CD8-positive, alpha-beta memory T cell (primary cell): Measurements from ENCODE around the gene SLCO2A1. TPM values are rescaled to one million over a fixed set of nuclear protein-coding genes. Genes with fewer than 3 reads are reported as not detected.

ENCODE experiments used
- CTCF ChIA-PET: fragments of 350-600 bp; sonication (Branson Sonifier 250); formaldehyde crosslinking; loops from one replicate; lab custom pipeline; 2021; ENCODE audit warnings: antibody characterized with exemption; lab: Charles Lee
- POLR2A ChIA-PET: fragments of 350-600 bp; sonication (Branson Sonifier 250); formaldehyde crosslinking; loops from one replicate; lab custom pipeline; 2021; ENCODE audit warnings: antibody characterized with exemption; lab: Charles Lee
- DNase-seq, 5 donors: peaks; one replicate each; pipeline versions ENCODE4 v3.0.0 to v3.0.0-alpha.2; 2020 to 2022; ENCODE audit warnings: mixed read lengths in 1 of 5
- H3K27ac ChIP-seq: one replicate; pipeline ENCODE4 v1.7.0; 2013; ENCODE audit warnings: low read depth, mild to moderate bottlenecking, low read length, moderate library complexity
- H3K27me3 ChIP-seq: 2 replicates; pipeline ENCODE4 v1.7.0; 2013; ENCODE audit warnings: low read length, mild to moderate bottlenecking; ENCODE audit not compliant: insufficient read depth, poor library complexity, severe bottlenecking
- H3K36me3 ChIP-seq: 2 replicates; pipeline ENCODE4 v1.7.0; 2013; ENCODE audit warnings: mild to moderate bottlenecking, low read length, moderate library complexity; ENCODE audit not compliant: insufficient read depth
- H3K4me1 ChIP-seq: 2 replicates; pipeline ENCODE4 v1.7.0; 2013; ENCODE audit warnings: mild to moderate bottlenecking, low read length, moderate library complexity; ENCODE audit not compliant: insufficient read depth
- H3K4me3 ChIP-seq: 2 replicates; pipeline ENCODE4 v1.7.0; 2013; ENCODE audit warnings: mild to moderate bottlenecking, low read length
- H3K9me3 ChIP-seq: 2 replicates; pipeline ENCODE4 v1.7.0; 2013; ENCODE audit warnings: mild to moderate bottlenecking, low read length
- H3K27ac Mint-ChIP-seq, 8 donors: one replicate each; pipeline ENCODE4 v1.8.0; 2020 to 2021; ENCODE audit warnings: mixed read lengths in 8 of 8, mild to moderate bottlenecking in 6 of 8, inconsistent platforms in 3 of 8, moderate library complexity in 3 of 8
- H3K27me3 Mint-ChIP-seq, 2 donors: one replicate each; pipeline ENCODE4 v1.8.0; 2020 to 2021; ENCODE audit warnings: mixed read lengths in 2 of 2, mild to moderate bottlenecking in 1 of 2, moderate library complexity in 1 of 2
- H3K36me3 Mint-ChIP-seq, 3 donors: one replicate each; pipeline ENCODE4 v1.8.0; 2020 to 2021; ENCODE audit warnings: mixed read lengths in 3 of 3, inconsistent platforms in 1 of 3, mild to moderate bottlenecking in 1 of 3
- H3K4me1 Mint-ChIP-seq, 3 donors: one replicate each; pipeline ENCODE4 v1.8.0; 2020 to 2021; ENCODE audit warnings: mixed read lengths in 3 of 3, inconsistent platforms in 1 of 3, mild to moderate bottlenecking in 1 of 3
- H3K4me3 Mint-ChIP-seq, 7 donors: one replicate each; pipeline ENCODE4 v1.8.0; 2020 to 2021; ENCODE audit warnings: mixed read lengths in 7 of 7, mild to moderate bottlenecking in 6 of 7, moderate library complexity in 4 of 7, inconsistent platforms in 2 of 7
- H3K9me3 Mint-ChIP-seq, 5 donors: one replicate each; pipeline ENCODE4 v1.8.0; 2020 to 2022; ENCODE audit warnings: mixed read lengths in 5 of 5, mild to moderate bottlenecking in 3 of 5, moderate library complexity in 2 of 5, inconsistent platforms in 1 of 5
- polyA plus RNA-seq: library from polyadenylated mRNA; unstranded; fragments of 300-500 nt; fragmentation: Illumina TruSeq; gene quantifications from one replicate; pipeline ENCODE4 v1.2.3, GENCODE V29; 2021
- total RNA-seq, 2 experiments: library from RNA; stranded (reverse); gene quantifications; one replicate each; pipeline ENCODE4 v1.2.3, GENCODE V29; 2021

The SLCO2A1 gene
- total and polyA plus RNA-seq, 3 experiments from 2014 or later: not detected

GRCh38 chr3:133915685-133916658, 113.8 kb downstream of the SLCO2A1 start:
- H3K27ac Mint-ChIP-seq: no peak overlapping the region
- no peak overlapping the region for H3K4me3 Mint-ChIP-seq
- H3K9me3 Mint-ChIP-seq: peaks cover 0 to 7% (median 6%) of the 10 kb centered on the region in 5 donors
- H3K36me3 ChIP-seq: no peaks in the 10 kb centered on the region
- ChIA-PET CTCF (interaction anchor here (0.8 kb wide), 1 partner anchor 12 kb away, joined by 3 read pairs; no protein-coding TSS in a partner anchor), POLR2A (no interaction called here)
- no peaks in the 10 kb centered on the region for H3K4me1 ChIP-seq
- no peak overlapping the region for H3K4me3 ChIP-seq
- no peaks in the 10 kb centered on the region for H3K4me1 Mint-ChIP-seq
- no peak for DNase-seq
- no peak overlapping the region for H3K27ac ChIP-seq
- no peaks in the 10 kb centered on the region for H3K36me3 Mint-ChIP-seq
- no peaks in the 10 kb centered on the region for H3K9me3 ChIP-seq
- peaks cover 3% of the 10 kb centered on the region for H3K27me3 ChIP-seq
- H3K27me3 Mint-ChIP-seq: peaks cover 26 to 42% of the 10 kb centered on the region in 2 donors

DNA sequence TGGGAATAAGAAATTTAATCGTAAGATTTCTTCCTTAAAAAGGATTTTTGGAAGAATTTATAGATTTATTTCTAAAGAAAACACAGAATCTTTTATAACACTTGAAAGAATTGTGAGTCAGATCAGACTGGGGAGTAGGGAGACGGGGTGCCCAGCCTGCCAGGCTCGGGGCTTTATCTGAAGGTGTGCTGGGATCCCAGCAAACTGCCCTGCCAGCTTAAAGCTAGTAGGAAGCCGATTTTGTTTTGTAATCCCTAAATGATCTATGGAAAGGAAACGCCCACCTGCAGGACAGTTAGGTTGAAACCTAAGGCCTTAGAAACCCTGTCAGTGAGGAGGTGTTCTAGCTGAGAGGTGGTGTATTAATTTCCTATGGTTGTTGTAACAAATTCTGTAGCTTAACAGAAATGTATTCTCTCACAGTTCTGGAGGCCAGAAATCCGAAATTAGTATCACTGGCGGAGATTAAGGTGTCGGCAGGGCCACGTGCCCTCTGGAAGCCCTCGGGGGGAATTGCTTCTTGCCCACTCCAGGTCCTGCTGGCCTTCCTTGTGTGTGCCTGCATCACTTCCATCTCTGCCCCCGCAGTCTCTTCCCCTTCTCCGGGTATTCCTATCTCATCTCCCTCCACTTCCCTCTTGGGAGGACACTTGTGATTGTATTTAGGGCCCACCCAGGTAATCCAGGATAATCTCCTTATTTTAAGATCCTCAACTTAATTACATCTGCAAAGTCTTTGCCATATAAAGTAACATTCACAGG, 114.7 kb downstream of the SLCO2A1 start:
- H3K4me1 ChIP-seq: no peaks in the 10 kb centered on the region
- no peaks in the 10 kb centered on the region for H3K9me3 ChIP-seq
- Mint-ChIP-seq H3K27ac (no peak overlapping the region), H3K4me3 (no peak overlapping the region), H3K27me3 (peaks cover 29 to 38% of the 10 kb centered on the region in 2 donors), H3K4me1 (no peaks in the 10 kb centered on the region), H3K9me3 (peaks cover 0 to 7% (median 6%) of the 10 kb centered on the region in 5 donors), H3K36me3 (no peaks in the 10 kb centered on the region)
- no peak for DNase-seq
- no peak overlapping the region for H3K27ac ChIP-seq
- no peak overlapping the region for H3K4me3 ChIP-seq
- CTCF ChIA-PET: no interaction called here
- no peaks in the 10 kb centered on the region for H3K36me3 ChIP-seq
- POLR2A ChIA-PET: no interaction called here
- H3K27me3 ChIP-seq: peaks cover 3% of the 10 kb centered on the region

DNA sequence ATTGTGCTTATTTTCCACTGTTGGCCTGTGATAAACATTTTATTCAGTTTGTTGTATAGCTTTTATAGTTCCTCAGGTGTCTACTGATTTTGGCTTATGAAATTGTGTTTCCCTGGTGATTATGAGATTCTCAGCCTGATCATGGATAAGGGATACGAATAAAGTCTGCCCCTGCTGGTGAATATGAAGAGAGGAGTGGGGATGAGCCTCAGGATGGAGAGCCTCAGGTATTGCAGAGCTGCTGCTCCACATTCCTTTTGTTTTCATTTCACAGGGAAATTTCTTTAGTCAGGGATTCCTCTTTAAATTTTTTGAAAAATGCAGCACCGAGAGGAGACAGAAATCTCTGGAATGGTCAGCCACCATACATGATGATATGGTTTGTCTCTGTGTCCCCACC, 119.3 kb downstream of the SLCO2A1 start:
- H3K9me3 ChIP-seq: no peaks in the 10 kb centered on the region
- Mint-ChIP-seq H3K4me3 (no peak overlapping the region), H3K4me1 (no peaks in the 10 kb centered on the region), H3K27ac (no peak overlapping the region), H3K27me3 (peaks cover 8 to 26% of the 10 kb centered on the region in 2 donors), H3K9me3 (peaks cover 0 to 3% (median 0%) of the 10 kb centered on the region in 5 donors), H3K36me3 (no peaks in the 10 kb centered on the region)
- ChIA-PET POLR2A (no interaction called here), CTCF (interaction anchor here (1.0 kb wide), 1 partner anchor 13 kb away, joined by 3 read pairs; no protein-coding TSS in a partner anchor)
- H3K27me3 ChIP-seq: peaks cover 1% of the 10 kb centered on the region
- no peaks in the 10 kb centered on the region for H3K36me3 ChIP-seq
- H3K4me3 ChIP-seq: no peak overlapping the region
- no peak for DNase-seq
- H3K4me1 ChIP-seq: no peaks in the 10 kb centered on the region
- no peak overlapping the region for H3K27ac ChIP-seq

DNA sequence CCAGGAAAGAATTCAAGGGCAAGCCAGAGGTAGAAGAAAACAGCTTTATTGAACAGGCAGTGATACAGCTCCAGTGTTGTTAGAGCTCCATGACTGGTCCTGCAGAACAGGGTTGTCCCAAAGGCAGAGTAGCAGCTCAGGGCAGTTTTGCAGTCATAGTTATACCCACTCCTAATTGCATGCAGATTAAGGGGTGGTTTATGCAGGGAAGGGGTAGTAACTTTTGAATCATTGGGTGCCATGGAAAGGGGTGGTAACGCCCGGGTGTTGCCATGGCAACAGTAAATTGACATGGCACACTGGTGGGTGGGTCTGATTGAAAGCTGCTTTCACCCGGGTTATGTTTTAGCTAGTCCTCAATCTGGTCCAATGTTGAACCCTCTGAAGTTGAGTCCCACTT, 124.3 kb downstream of the SLCO2A1 start:
- H3K9me3 ChIP-seq: no peaks in the 10 kb centered on the region
- peaks cover 0 to 9% (median 3%) of the 10 kb centered on the region in 5 donors for H3K9me3 Mint-ChIP-seq
- peaks cover 5% of the 10 kb centered on the region for H3K27me3 ChIP-seq
- H3K27ac ChIP-seq: no peak overlapping the region
- peaks cover 0 to 3% (median 0%) of the 10 kb centered on the region in 3 donors for H3K36me3 Mint-ChIP-seq
- CTCF ChIA-PET: no interaction called here
- H3K4me3 Mint-ChIP-seq: no peak overlapping the region
- no peaks in the 10 kb centered on the region for H3K4me1 ChIP-seq
- no peak for DNase-seq
- peaks cover 14 to 33% of the 10 kb centered on the region in 2 donors for H3K27me3 Mint-ChIP-seq
- POLR2A ChIA-PET: no interaction called here
- no peak overlapping the region for H3K4me3 ChIP-seq
- H3K4me1 Mint-ChIP-seq: no peaks in the 10 kb centered on the region
- no peaks in the 10 kb centered on the region for H3K36me3 ChIP-seq
- no peak overlapping the region for H3K27ac Mint-ChIP-seq

DNA sequence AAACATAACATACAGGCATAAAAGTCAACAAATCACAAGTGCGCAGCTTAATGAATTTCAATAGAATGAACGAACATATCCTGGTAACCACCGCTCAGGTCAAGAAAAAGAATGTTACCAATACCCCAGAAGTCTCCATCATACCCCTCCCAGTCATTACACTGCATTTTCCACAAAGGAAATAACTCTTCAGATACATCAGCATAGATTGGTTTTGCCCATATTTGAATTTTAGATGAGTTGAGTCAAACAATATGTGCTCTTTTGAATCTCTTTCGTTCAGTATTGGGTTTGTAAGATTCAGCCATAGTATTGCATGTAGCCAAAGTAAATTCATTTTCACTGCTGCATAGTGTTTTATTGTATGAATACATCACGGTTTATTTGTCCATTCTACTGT, 127.9 kb downstream of the SLCO2A1 start:
- Mint-ChIP-seq H3K9me3 (peaks cover 0 to 9% (median 3%) of the 10 kb centered on the region in 5 donors), H3K27ac (no peak overlapping the region), H3K27me3 (peaks cover 18 to 36% of the 10 kb centered on the region in 2 donors), H3K4me3 (no peak overlapping the region), H3K36me3 (peaks cover 0 to 3% (median 0%) of the 10 kb centered on the region in 3 donors), H3K4me1 (peaks cover 0 to 2% (median 2%) of the 10 kb centered on the region in 3 donors)
- H3K4me3 ChIP-seq: no peak overlapping the region
- H3K27me3 ChIP-seq: peaks cover 5% of the 10 kb centered on the region
- no peaks in the 10 kb centered on the region for H3K36me3 ChIP-seq
- ChIA-PET POLR2A (no interaction called here), CTCF (no interaction called here)
- no peaks in the 10 kb centered on the region for H3K4me1 ChIP-seq
- H3K9me3 ChIP-seq: no peaks in the 10 kb centered on the region
- no peak overlapping the region for H3K27ac ChIP-seq
- no peak for DNase-seq

DNA sequence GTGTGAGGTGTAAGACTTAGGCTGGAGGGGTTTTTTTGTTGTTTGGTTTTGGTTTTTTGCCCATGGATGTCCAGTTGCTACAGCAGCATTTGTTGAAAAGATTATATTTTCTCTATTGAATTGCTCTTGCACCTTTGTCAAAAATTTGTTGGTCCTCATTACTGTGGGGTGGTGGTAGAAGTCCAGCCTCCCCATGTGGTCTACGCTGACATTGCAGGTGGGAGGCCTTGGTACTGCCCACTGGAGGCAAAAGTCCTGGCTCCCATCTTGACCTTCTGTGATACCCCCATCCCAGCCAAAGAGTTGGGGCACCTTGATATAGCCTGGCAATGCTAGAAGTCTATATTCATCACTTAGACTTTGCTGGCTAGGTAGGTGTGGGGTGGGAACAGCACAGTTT, 128.6 kb downstream of the SLCO2A1 start:
- Mint-ChIP-seq H3K4me3 (no peak overlapping the region), H3K36me3 (peaks cover 0 to 3% (median 0%) of the 10 kb centered on the region in 3 donors), H3K4me1 (peaks cover 1 to 9% (median 7%) of the 10 kb centered on the region in 3 donors), H3K27me3 (peaks cover 23 to 41% of the 10 kb centered on the region in 2 donors), H3K9me3 (peaks cover 0 to 9% (median 3%) of the 10 kb centered on the region in 5 donors), H3K27ac (peak overlapping the region in 1 of 8 donors; percentile 32)
- Histone ChIP-seq H3K27me3 (peaks cover 5% of the 10 kb centered on the region), H3K36me3 (no peaks in the 10 kb centered on the region), H3K4me3 (no peak overlapping the region), H3K4me1 (no peaks in the 10 kb centered on the region), H3K9me3 (no peaks in the 10 kb centered on the region), H3K27ac (no peak overlapping the region)
- CTCF ChIA-PET: no interaction called here
- no peak for DNase-seq
- POLR2A ChIA-PET: no interaction called here

DNA sequence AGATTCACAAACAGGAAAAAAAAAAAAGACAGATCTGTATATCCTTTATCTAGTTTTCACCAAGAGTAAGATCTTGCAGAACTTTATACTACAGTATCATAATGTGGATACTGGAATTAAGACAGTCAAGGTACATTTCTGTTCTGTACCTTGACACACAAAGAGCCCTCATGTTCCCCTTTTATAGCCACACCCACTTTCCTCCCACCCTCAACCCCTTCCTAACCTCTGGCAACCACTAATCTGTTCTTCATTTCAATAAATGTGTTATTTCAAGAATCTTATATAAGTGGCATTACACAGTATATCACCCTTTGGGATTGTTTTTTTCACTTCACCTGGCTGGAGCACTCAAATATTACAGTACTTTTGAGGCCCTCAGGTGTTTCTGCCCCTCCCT, 130.4 kb downstream of the SLCO2A1 start:
- Mint-ChIP-seq H3K4me3 (no peak overlapping the region), H3K9me3 (peaks cover 0 to 9% (median 3%) of the 10 kb centered on the region in 5 donors), H3K27ac (no peak overlapping the region), H3K36me3 (peaks cover 0 to 1% (median 0%) of the 10 kb centered on the region in 3 donors), H3K27me3 (peaks cover 16 to 35% of the 10 kb centered on the region in 2 donors), H3K4me1 (peaks cover 1 to 15% (median 7%) of the 10 kb centered on the region in 3 donors)
- Histone ChIP-seq H3K36me3 (no peaks in the 10 kb centered on the region), H3K4me1 (no peaks in the 10 kb centered on the region), H3K27ac (no peak overlapping the region), H3K4me3 (no peak overlapping the region), H3K9me3 (no peaks in the 10 kb centered on the region), H3K27me3 (no peaks in the 10 kb centered on the region)
- POLR2A ChIA-PET: no interaction called here
- CTCF ChIA-PET: no interaction called here
- DNase-seq: no peak
